Measurements from ENCODE around the gene CDK14.

DNA sequence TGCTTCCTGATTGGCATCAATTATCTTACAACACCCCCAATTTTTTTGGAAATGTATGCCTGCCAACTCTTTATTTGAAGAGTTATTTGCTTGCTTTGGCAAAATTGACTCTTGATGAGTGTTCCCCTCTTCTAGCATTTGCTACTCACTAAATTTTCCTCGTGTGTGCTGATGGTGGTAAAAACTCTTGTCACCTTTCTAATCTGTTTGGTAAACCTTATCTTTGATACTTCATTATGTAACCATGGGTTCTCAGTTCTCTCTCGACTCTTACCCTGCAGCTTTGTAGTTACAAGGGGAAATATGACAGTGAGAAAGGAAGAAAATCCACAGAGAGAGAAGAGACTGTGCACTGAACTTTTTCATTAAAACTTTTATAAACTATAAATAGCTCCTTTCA lies 102.5 kb downstream of the CDK14 start:
- TF ChIP-seq POLR2A (IDR thresholded peaks at IDR 0.05) (no peak), EP300 (IDR thresholded peaks at IDR 0.05) (no peak)
- TF ChIP-seq, protein P1, sequence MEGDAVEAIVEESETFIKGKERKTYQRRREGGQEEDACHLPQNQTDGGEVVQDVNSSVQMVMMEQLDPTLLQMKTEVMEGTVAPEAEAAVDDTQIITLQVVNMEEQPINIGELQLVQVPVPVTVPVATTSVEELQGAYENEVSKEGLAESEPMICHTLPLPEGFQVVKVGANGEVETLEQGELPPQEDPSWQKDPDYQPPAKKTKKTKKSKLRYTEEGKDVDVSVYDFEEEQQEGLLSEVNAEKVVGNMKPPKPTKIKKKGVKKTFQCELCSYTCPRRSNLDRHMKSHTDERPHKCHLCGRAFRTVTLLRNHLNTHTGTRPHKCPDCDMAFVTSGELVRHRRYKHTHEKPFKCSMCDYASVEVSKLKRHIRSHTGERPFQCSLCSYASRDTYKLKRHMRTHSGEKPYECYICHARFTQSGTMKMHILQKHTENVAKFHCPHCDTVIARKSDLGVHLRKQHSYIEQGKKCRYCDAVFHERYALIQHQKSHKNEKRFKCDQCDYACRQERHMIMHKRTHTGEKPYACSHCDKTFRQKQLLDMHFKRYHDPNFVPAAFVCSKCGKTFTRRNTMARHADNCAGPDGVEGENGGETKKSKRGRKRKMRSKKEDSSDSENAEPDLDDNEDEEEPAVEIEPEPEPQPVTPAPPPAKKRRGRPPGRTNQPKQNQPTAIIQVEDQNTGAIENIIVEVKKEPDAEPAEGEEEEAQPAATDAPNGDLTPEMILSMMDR (IDR thresholded peaks at IDR 0.05) = no peak

Data from upper lobe of left lung (tissue), 4 donors.